ENCODE results near the gene ADAMTS3.

ADAMTS3 gene

DNA sequence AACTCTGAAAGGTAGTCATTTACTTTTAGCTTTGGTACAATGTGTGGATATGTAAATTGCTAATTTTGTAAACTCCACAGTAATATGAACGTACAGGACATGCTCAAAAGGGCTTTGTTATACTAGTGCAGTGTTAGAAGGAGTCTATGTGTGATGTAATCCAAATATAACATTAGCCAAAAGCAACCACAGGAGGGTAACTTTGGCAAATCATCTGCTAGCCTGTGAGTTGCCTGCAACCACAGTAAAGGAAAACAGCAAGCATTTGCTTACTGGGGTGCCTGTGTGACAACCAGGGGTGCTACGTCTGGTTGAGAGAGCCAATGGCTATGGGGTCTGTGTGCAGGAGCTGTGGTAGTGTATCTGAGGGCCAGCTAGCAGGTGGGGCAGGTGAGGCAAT lies 245.8 kb downstream of the ADAMTS3 start:
- no peak overlapping the region for H3K4me3 ChIP-seq (ENCODE audit: low read depth, low read length)
- ChIA-PET POLR2A (no interaction called here), CTCF (interaction anchor here (0.6 to 6.9 kb wide), 5 partner anchors 11 to 182 kb away, joined by 3 to 95 read pairs (median 5); no protein-coding TSS in a partner anchor)
- TF ChIP-seq, protein P1, sequence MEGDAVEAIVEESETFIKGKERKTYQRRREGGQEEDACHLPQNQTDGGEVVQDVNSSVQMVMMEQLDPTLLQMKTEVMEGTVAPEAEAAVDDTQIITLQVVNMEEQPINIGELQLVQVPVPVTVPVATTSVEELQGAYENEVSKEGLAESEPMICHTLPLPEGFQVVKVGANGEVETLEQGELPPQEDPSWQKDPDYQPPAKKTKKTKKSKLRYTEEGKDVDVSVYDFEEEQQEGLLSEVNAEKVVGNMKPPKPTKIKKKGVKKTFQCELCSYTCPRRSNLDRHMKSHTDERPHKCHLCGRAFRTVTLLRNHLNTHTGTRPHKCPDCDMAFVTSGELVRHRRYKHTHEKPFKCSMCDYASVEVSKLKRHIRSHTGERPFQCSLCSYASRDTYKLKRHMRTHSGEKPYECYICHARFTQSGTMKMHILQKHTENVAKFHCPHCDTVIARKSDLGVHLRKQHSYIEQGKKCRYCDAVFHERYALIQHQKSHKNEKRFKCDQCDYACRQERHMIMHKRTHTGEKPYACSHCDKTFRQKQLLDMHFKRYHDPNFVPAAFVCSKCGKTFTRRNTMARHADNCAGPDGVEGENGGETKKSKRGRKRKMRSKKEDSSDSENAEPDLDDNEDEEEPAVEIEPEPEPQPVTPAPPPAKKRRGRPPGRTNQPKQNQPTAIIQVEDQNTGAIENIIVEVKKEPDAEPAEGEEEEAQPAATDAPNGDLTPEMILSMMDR (IDR thresholded peaks at IDR 0.05; ENCODE audit: insufficient read depth, low read length, missing control alignments): no peak
- DNase-seq (ENCODE audit: low read depth, low spot score): no peak

DNA sequence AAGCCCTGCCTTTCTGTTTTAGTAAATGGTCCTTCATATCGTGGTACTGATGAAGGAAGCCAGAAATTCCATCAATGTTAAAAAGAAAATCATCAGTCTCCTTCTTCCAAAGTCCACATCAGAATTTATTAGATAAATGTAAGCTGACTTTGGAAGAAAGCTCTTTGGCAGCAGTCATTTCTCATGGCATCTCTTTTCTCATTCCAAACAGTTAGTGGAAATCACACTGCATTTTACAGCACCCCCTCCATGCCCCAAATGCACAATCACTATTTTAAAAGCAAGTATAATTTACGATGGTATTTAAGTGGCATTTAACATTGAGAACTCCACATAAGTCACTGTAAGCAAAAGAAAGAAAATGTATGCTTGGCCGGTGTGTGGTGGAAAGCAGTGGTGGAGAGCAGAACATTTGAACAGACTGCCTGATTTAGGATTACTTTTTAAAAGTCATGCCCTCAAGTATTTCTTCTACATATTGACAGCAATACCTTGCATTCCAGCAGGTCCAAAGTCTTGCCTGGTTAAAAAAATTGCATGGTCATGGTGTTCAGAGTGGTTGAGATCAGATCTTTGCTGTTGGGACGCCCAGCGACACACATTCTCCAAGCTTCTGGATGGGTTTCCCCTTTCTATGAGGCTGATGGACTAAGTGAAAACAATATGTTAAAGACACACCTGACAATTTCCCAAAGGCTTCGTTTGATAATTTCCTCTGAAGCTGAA lies 248.6 kb downstream of the ADAMTS3 start:
- no peak for DNase-seq (ENCODE audit: low read depth, low spot score)
- ChIA-PET CTCF (interaction anchor here (1.1 kb wide), 1 partner anchor 17 kb away, joined by 4 read pairs; no protein-coding TSS in a partner anchor), POLR2A (interaction anchor here (1.3 kb wide), 1 partner anchor 8 kb away, joined by 3 read pairs; no protein-coding TSS in a partner anchor)
- TF ChIP-seq, protein P1 (IDR thresholded peaks at IDR 0.05; ENCODE audit: insufficient read depth, low read length, missing control alignments): no peak
- H3K4me3 ChIP-seq (ENCODE audit: low read depth, low read length): no peak overlapping the region

DNA sequence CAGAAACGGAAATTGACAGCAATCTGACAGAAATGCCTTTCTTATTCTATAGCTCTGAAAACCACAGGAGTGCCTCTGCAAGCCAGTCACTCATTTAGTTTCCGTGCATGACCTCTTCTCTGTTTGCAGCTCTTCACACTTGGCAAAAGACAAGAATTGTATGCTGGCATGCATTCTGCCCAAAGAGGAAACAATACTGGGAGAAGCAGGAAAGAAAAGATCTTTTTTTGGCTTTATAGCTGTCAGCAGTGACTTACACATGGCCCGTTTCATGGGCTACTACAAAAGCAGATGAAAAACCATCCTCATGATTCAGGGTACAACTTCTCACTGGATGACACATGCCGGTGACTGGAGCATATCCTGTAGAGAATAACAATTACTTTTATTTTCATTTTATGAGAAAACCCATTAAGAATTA lies 249.4 kb downstream of the ADAMTS3 start:
- CTCF ChIA-PET: interaction anchor here (1.1 to 1.4 kb wide), 2 partner anchors 11 to 16 kb away, joined by 4 read pairs; no protein-coding TSS in a partner anchor
- DNase-seq (ENCODE audit: low read depth, low spot score): peak; percentile 7
- POLR2A ChIA-PET: no interaction called here

DNA sequence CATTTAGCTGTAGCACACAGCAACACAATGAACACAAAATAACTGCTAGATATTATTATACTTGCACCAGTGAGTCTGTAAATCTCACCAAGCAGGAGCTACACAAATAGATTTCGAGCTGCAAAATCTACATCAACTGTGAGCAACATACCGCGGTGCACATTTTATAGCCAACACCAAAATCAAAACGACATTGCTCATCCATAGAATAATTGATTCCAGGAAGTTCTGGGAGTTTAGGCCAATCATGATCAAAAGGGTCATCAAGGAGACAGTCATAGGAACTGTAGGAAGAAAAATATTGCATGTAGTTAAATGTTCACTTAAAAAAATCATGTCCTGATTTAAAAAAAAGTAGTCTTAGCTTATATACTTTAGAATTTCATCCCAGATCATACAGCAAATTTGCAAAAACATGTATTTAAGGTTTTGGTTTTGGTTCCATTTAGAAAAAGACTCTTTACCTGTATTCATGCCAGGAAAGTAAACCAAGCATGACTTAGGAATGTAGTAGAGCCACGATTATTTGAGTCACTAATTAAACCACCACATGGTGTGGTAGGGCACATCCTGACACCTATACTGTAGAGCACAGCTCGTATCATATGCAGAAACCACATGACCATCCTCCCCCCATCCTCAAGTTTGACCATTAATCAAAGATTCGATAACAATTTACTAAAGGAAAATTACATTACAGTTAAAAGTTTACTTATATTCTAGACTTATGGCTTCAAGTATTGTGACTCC lies 250.4 kb downstream of the ADAMTS3 start:
- TF ChIP-seq, protein P1 (IDR thresholded peaks at IDR 0.05; ENCODE audit: insufficient read depth, low read length, missing control alignments): no peak
- ChIA-PET CTCF (interaction anchor here (1.0 to 10.0 kb wide), 8 partner anchors 8 to 704 kb away, joined by 3 to 70 read pairs (median 4); no protein-coding TSS in a partner anchor), POLR2A (no interaction called here)
- no peak overlapping the region for H3K4me3 ChIP-seq (ENCODE audit: low read depth, low read length)
- DNase-seq (ENCODE audit: low read depth, low spot score): no peak

More for the DNA sequence above, 249.4 kb downstream of the ADAMTS3 start:
- H3K4me3 ChIP-seq (ENCODE audit: low read depth, low read length): no peak overlapping the region; the same call in 1 of the 2 replicates
- TF ChIP-seq, protein P1 (IDR thresholded peaks at IDR 0.05; ENCODE audit: insufficient read depth, low read length, missing control alignments): no peak

DNA sequence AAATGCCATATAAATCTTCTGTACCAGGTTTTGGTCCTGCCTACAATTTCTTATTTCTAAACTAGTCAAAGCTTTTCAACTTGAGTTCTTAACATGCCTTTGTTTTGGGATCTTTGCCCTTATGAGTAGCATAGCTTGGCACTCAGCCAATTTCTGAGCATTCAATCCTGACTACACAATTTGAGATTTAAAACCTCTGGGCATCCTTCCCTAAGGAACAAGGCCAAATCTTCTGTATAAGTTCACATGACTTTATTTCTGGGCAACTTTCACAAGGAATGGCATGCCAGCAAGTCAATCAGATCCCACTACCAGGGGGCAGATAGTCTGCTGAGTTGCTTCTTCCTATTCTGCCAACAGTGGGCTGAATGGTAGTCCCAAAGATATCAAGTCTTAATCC lies 254.2 kb downstream of the ADAMTS3 start:
- ChIA-PET CTCF (interaction anchor here (1.3 to 10.0 kb wide), 3 partner anchors 11 to 19 kb away, joined by 5 to 70 read pairs (median 51); no protein-coding TSS in a partner anchor), POLR2A (no interaction called here)
- peak; percentile 41 for DNase-seq (ENCODE audit: low read depth, low spot score)
- no peak overlapping the region for H3K4me3 ChIP-seq (ENCODE audit: low read depth, low read length)
- TF ChIP-seq, protein P1 (IDR thresholded peaks at IDR 0.05; ENCODE audit: insufficient read depth, low read length, missing control alignments): no peak

DNA sequence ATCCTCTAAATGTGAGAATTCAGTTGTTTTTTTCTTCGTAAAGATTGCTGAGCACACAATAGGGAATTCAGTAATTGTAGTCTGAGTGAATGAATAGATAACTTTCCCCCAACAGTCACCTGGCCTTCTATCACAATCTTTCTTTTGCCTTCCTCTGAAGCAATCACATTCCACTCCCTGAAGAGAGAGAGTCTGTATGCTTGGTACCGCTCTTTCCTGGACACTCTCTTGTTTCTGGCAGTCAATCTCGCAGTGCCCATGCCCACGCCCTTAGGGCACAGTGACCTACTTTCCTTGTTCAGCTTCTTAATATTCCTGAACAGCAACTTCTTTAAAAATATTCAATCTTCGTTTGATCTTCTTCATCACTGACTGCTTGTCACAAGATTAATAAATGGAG lies 255.9 kb downstream of the ADAMTS3 start:
- H3K4me3 ChIP-seq (ENCODE audit: low read depth, low read length): no peak overlapping the region
- TF ChIP-seq, protein P1 (IDR thresholded peaks at IDR 0.05; ENCODE audit: insufficient read depth, low read length, missing control alignments): no peak
- ChIA-PET POLR2A (interaction anchor here (0.9 kb wide), 1 partner anchor 7 kb away, joined by 3 read pairs; no protein-coding TSS in a partner anchor), CTCF (interaction anchor here (0.7 to 10.0 kb wide), 6 partner anchors 10 to 155 kb away, joined by 3 to 70 read pairs (median 5); no protein-coding TSS in a partner anchor)
- DNase-seq (ENCODE audit: low read depth, low spot score): no peak

All from AG04449 (cell line).